HG03469 (cell line): ENCODE results near the gene FHAD1.

Source experiments
- ATAC-seq: cut with Tn5 transposase; IDR thresholded peaks from one replicate; pipeline ENCODE4 v1.9.1; 2021; ENCODE audit warnings: mild to moderate bottlenecking, moderate library complexity, moderate number of reproducible peaks; ENCODE audit not compliant: unreplicated experiment

FHAD1 gene

GRCh38 chr1:15343729-15344128 lies 96.7 kb downstream of the FHAD1 start:
- no peak for ATAC-seq

GRCh38 chr1:15344380-15344779 lies 97.4 kb downstream of the FHAD1 start:
- no peak for ATAC-seq

GRCh38 chr1:15344800-15345704 lies 98.0 kb downstream of the FHAD1 start:
- ATAC-seq, result no peak

- ATAC-seq, result no peak
These were observed 98.8 kb downstream of the FHAD1 start for GRCh38 chr1:15345705-15346345.

- no peak for ATAC-seq
These were observed 99.5 kb downstream of the FHAD1 start for GRCh38 chr1:15346346-15347030.

- no peak for ATAC-seq
These were observed 100.2 kb downstream of the FHAD1 start for GRCh38 chr1:15347182-15347581.

- ATAC-seq, result no peak
These were observed 101.6 kb downstream of the FHAD1 start for GRCh38 chr1:15348648-15349047.

GRCh38 chr1:15349133-15349532 lies 102.1 kb downstream of the FHAD1 start:
- ATAC-seq, result no peak

GRCh38 chr1:15350151-15350550 lies 103.1 kb downstream of the FHAD1 start:
- ATAC-seq, result no peak

- ATAC-seq, result no peak
These were observed 103.7 kb downstream of the FHAD1 start for GRCh38 chr1:15350551-15351200.

- no peak for ATAC-seq
These were observed 104.3 kb downstream of the FHAD1 start for GRCh38 chr1:15351310-15351709.

- ATAC-seq, result no peak
These were observed 105.3 kb downstream of the FHAD1 start for GRCh38 chr1:15352128-15352957.

GRCh38 chr1:15353839-15354579 lies 107.0 kb downstream of the FHAD1 start:
- no peak for ATAC-seq

GRCh38 chr1:15354580-15354965 lies 107.5 kb downstream of the FHAD1 start:
- ATAC-seq, result no peak

GRCh38 chr1:15355968-15356625 lies 109.1 kb downstream of the FHAD1 start:
- no peak for ATAC-seq

GRCh38 chr1:15357612-15358207 lies 110.7 kb downstream of the FHAD1 start:
- no peak for ATAC-seq

GRCh38 chr1:15358565-15359133 lies 111.6 kb downstream of the FHAD1 start:
- ATAC-seq, result no peak

- no peak for ATAC-seq
These were observed 113.7 kb downstream of the FHAD1 start for GRCh38 chr1:15360700-15361099.
